GM23338 (cell line): ENCODE data around the gene DAW1. TPM values are rescaled to one million over a fixed set of nuclear protein-coding genes. Genes with fewer than 3 reads are reported as not detected.

Experiments used
- ATAC-seq: fragments of 200-7000 bp; cut with Tn5 transposase; 3 replicates; pipeline ENCODE4 v1.9.1; 2020
- DNase-seq: peaks from one replicate; pipeline ENCODE4 v3.0.0-alpha.2; 2015; ENCODE audit warnings: low spot score
- H2AFZ ChIP-seq: fragments of 200-600 bp; sonication (generic); 2 replicates; pipeline ENCODE4 v1.8.0; 2016; ENCODE audit warnings: antibody characterized with exemption, mild to moderate bottlenecking, moderate library complexity
- H3F3A ChIP-seq: fragments of 200-600 bp; sonication (generic); replicated peaks from 2 replicates; pipeline ENCODE4 v1.8.0; 2017; ENCODE audit warnings: antibody characterized with exemption, mixed run types, low read depth
- H3K27ac ChIP-seq: fragments of 200-600 bp; sonication (generic); 2 replicates; pipeline ENCODE4 v1.6.1; 2016; ENCODE audit warnings: low read depth
- H3K27me3 ChIP-seq: fragments of 200-600 bp; sonication (generic); 2 replicates; pipeline ENCODE4 v1.8.0; 2016; ENCODE audit warnings: mild to moderate bottlenecking, mixed run types, moderate library complexity; ENCODE audit not compliant: insufficient read depth
- H3K36me3 ChIP-seq: fragments of 200-600 bp; sonication (generic); 2 replicates; pipeline ENCODE4 v1.8.0; 2016; ENCODE audit warnings: mild to moderate bottlenecking; ENCODE audit not compliant: insufficient read depth
- H3K4me1 ChIP-seq: fragments of 200-600 bp; sonication (generic); 2 replicates; pipeline ENCODE4 v1.8.0; 2016; ENCODE audit warnings: mild to moderate bottlenecking, moderate library complexity; ENCODE audit not compliant: insufficient read depth
- H3K4me2 ChIP-seq: fragments of 200-600 bp; sonication (generic); 2 replicates; pipeline ENCODE4 v1.7.1; 2017; ENCODE audit warnings: mixed run types
- H3K4me3 ChIP-seq: fragments of 200-600 bp; sonication (generic); 2 replicates; pipeline ENCODE4 v1.6.1; 2016; ENCODE audit warnings: mixed run types
- H3K79me2 ChIP-seq: fragments of 200-600 bp; sonication (generic); replicated peaks from 2 replicates; pipeline ENCODE4 v1.8.0; 2017; ENCODE audit warnings: mild to moderate bottlenecking; ENCODE audit not compliant: insufficient read depth
- H3K9me2 ChIP-seq: fragments of 200-600 bp; sonication (generic); 2 replicates; pipeline ENCODE4 v1.8.0; 2017; ENCODE audit not compliant: insufficient read depth
- H4K20me1 ChIP-seq: fragments of 200-600 bp; sonication (generic); replicated peaks from 2 replicates; pipeline ENCODE4 v1.8.0; 2017; ENCODE audit warnings: mild to moderate bottlenecking; ENCODE audit not compliant: insufficient read depth
- H3K27ac Mint-ChIP-seq: 2 replicates; pipeline ENCODE4 v1.8.0; 2020; ENCODE audit warnings: inconsistent platforms, mild to moderate bottlenecking, moderate library complexity, mixed read lengths
- H3K27me3 Mint-ChIP-seq: 3 replicates; pipeline ENCODE4 v1.8.0; 2022; ENCODE audit warnings: low read depth, mild to moderate bottlenecking, moderate library complexity, mixed read lengths, inconsistent platforms; ENCODE audit not compliant: insufficient read depth, poor library complexity
- H3K36me3 Mint-ChIP-seq: 3 replicates; pipeline ENCODE4 v1.8.0; 2021; ENCODE audit warnings: low read depth, mild to moderate bottlenecking, inconsistent platforms, moderate library complexity, mixed read lengths
- H3K4me1 Mint-ChIP-seq: 3 replicates; pipeline ENCODE4 v1.8.0; 2020; ENCODE audit warnings: mild to moderate bottlenecking, inconsistent platforms, mixed read lengths
- H3K4me3 Mint-ChIP-seq: 3 replicates; pipeline ENCODE4 v1.8.0; 2021; ENCODE audit warnings: moderate library complexity, mild to moderate bottlenecking, inconsistent platforms, mixed read lengths
- H3K9me3 Mint-ChIP-seq: 3 replicates; pipeline ENCODE4 v1.8.0; 2020; ENCODE audit warnings: moderate library complexity, mild to moderate bottlenecking, inconsistent platforms, mixed read lengths
- CREB1 ChIP-seq: fragments of 250-450 bp; sonication (Bioruptor Pico); IDR thresholded peaks from 2 replicates; pipeline ENCODE4 v1.5.0; 2020; ENCODE audit warnings: low read depth, mild to moderate bottlenecking, moderate library complexity
- ETS1 ChIP-seq: IDR thresholded peaks from 2 replicates; pipeline ENCODE4 v1.6.1; 2016; ENCODE audit warnings: antibody characterized with exemption
- EZH2 ChIP-seq: fragments of 200-600 bp; sonication (generic); IDR thresholded peaks from one replicate; pipeline ENCODE4 v1.8.0; 2017; ENCODE audit warnings: antibody characterized with exemption, mild to moderate bottlenecking, low read depth; ENCODE audit not compliant: unreplicated experiment
- EZH2phosphoT487 ChIP-seq: fragments of 200-600 bp; sonication (generic); IDR thresholded peaks from one replicate; pipeline ENCODE4 v1.8.1; 2018; ENCODE audit warnings: antibody characterized with exemption; ENCODE audit not compliant: unreplicated experiment
- POLR2AphosphoS5 ChIP-seq: IDR thresholded peaks from 2 replicates; pipeline ENCODE4 v1.6.1; 2016; ENCODE audit warnings: antibody characterized with exemption, low read depth
- STAT1 ChIP-seq: IDR thresholded peaks from one replicate; pipeline ENCODE4 v1.6.1; 2016; ENCODE audit warnings: antibody characterized with exemption; ENCODE audit not compliant: unreplicated experiment
- ZNF331 ChIP-seq: fragments of 250-450 bp; sonication (Bioruptor Pico); IDR thresholded peaks from 2 replicates; pipeline ENCODE4 v1.5.0; 2020; ENCODE audit warnings: low read depth, mild to moderate bottlenecking, moderate library complexity
- ZNF462 ChIP-seq: fragments of 250-450 bp; sonication (Bioruptor Pico); IDR thresholded peaks from 2 replicates; pipeline ENCODE4 v1.5.0; 2020; ENCODE audit warnings: mild to moderate bottlenecking, moderate library complexity
- polyA plus RNA-seq: library from polyadenylated mRNA; unstranded; fragments of >200 nt; fragmentation: Nextera tagmentation; extraction: Ambion mirVana; gene quantifications from 2 replicates; pipeline ENCODE4 v1.2.1, GENCODE V29; 2016
- total RNA-seq: library from RNA; depleted of rRNA; stranded (reverse); fragments of >200 nt; shearing (Covaris generic); gene quantifications from 2 replicates; pipeline ENCODE4 v1.2.3, GENCODE V29; 2014
- TF ChIP-seq, protein P1 (sequence below): IDR thresholded peaks from one replicate; pipeline ENCODE4 v1.6.1; 2018; ENCODE audit warnings: antibody characterized with exemption; ENCODE audit not compliant: unreplicated experiment

DAW1 gene
- total and polyA plus RNA-seq, 2 experiments from 2014 or later = 0.71 to 2.0 TPM

- TF ChIP-seq, protein P1, sequence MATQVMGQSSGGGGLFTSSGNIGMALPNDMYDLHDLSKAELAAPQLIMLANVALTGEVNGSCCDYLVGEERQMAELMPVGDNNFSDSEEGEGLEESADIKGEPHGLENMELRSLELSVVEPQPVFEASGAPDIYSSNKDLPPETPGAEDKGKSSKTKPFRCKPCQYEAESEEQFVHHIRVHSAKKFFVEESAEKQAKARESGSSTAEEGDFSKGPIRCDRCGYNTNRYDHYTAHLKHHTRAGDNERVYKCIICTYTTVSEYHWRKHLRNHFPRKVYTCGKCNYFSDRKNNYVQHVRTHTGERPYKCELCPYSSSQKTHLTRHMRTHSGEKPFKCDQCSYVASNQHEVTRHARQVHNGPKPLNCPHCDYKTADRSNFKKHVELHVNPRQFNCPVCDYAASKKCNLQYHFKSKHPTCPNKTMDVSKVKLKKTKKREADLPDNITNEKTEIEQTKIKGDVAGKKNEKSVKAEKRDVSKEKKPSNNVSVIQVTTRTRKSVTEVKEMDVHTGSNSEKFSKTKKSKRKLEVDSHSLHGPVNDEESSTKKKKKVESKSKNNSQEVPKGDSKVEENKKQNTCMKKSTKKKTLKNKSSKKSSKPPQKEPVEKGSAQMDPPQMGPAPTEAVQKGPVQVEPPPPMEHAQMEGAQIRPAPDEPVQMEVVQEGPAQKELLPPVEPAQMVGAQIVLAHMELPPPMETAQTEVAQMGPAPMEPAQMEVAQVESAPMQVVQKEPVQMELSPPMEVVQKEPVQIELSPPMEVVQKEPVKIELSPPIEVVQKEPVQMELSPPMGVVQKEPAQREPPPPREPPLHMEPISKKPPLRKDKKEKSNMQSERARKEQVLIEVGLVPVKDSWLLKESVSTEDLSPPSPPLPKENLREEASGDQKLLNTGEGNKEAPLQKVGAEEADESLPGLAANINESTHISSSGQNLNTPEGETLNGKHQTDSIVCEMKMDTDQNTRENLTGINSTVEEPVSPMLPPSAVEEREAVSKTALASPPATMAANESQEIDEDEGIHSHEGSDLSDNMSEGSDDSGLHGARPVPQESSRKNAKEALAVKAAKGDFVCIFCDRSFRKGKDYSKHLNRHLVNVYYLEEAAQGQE = no peak
Observed at GRCh38 chr2:227828477-227828912, 42.9 kb upstream of the DAW1 start (continued).

DNA sequence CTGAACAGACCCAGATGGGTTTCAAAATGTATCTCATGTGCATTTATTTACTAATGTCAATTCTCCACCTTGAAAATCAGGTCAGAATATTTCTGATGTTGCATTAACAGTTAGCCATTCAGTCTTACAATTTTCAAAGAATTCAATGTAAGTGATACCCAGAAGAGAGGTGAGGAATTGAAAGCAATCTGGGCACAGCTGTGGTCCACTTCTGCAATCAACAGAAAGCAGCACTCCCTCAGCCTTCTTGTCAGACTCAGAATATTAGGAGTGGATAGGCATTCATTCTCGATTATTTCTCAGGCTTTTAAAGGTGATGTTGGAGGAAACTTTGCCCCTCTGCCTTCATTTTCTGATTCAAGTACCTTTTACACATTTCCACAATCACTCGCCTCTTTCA, 42.1 kb upstream of the DAW1 start:
- no peak for ATAC-seq
- no peak overlapping the region for H3K4me3 ChIP-seq
- Mint-ChIP-seq H3K4me1 (no peaks in the 10 kb centered on the region), H3K9me3 (no peaks in the 10 kb centered on the region), H3K27ac (no peak overlapping the region), H3K36me3 (no peaks in the 10 kb centered on the region), H3K4me3 (no peak overlapping the region), H3K27me3 (no peaks in the 10 kb centered on the region)
- no peaks in the 10 kb centered on the region for H3K36me3 ChIP-seq
- H3K4me1 ChIP-seq = no peaks in the 10 kb centered on the region
- no peaks in the 10 kb centered on the region for H3K9me2 ChIP-seq
- no peak overlapping the region for H3K4me2 ChIP-seq
- no peak overlapping the region for H2AFZ ChIP-seq
- no peaks in the 10 kb centered on the region for H3F3A ChIP-seq
- no peak overlapping the region for H3K27ac ChIP-seq
- no peaks in the 10 kb centered on the region for H3K79me2 ChIP-seq
- H3K27me3 ChIP-seq = no peaks in the 10 kb centered on the region
- DNase-seq = no peak
- H4K20me1 ChIP-seq = no peaks in the 10 kb centered on the region; the same call in 1 of the 2 replicates
- TF ChIP-seq STAT1 = no peak
- no peak for TF ChIP-seq CREB1
- no peak for TF ChIP-seq ETS1
- no peak for TF ChIP-seq ZNF331 (CRISPR knock-in tag)
- TF ChIP-seq EZH2 = no peak
- TF ChIP-seq ZNF462 (CRISPR knock-in tag) = no peak
- TF ChIP-seq EZH2phosphoT487 = no peak
- TF ChIP-seq, protein P1 = no peak
- TF ChIP-seq POLR2AphosphoS5 = no peak
